ENCODE data around the gene TPK1. TPM values are rescaled to one million over a fixed set of nuclear protein-coding genes. Genes with fewer than 3 reads are reported as not detected.
A peak's percentile ranks its signal among the peaks of the same experiment; 100 is the strongest.

TPK1 gene
- total and polyA plus RNA-seq, 2 of the 13 experiments (the other 11 are each of a cell fraction or from before 2014, with no cell fraction given): 1.0 to 1.2 TPM

GRCh38 chr7:144738708-144739314 lies 97.0 kb downstream of the TPK1 start:
- Histone ChIP-seq H3K36me3 (replicated peaks in 1 of 2; ENCODE audit: control insufficient read depth in 1 of 2, insufficient read depth in 2 of 2, low read length in 2 of 2) (no peaks in the 10 kb centered on the region), H4K20me1 (ENCODE audit: insufficient read depth, low read length) (no peaks in the 10 kb centered on the region), H3K27ac (ENCODE audit: extremely low read length, insufficient read depth, low read length) (no peak overlapping the region), H3K9me3 (ENCODE audit: low read length) (no peaks in the 10 kb centered on the region), H3K79me2 (ENCODE audit: insufficient read depth, low read length) (no peaks in the 10 kb centered on the region), H2AFZ (ENCODE audit: low read length) (no peak overlapping the region), H3K4me3 (replicated peaks in 1 of 3; ENCODE audit: insufficient read depth in 1 of 3, low read depth in 2 of 3, low read length in 3 of 3) (no peak overlapping the region), H3K4me2 (ENCODE audit: low read depth, low read length) (no peak overlapping the region), H3K27me3 (ENCODE audit: control insufficient read depth in 1 of 2, insufficient read depth in 2 of 2, low read length in 2 of 2) (no peaks in the 10 kb centered on the region), H3K9ac (ENCODE audit: insufficient read depth, low read depth, low read length) (no peak overlapping the region), H3K4me1 (ENCODE audit: insufficient read depth, low read length) (no peaks in the 10 kb centered on the region)
- TF ChIP-seq STAG1 (CRISPR knock-in tag; IDR thresholded peaks at IDR 0.05) (peak; percentile 30), ZNF136 (CRISPR knock-in tag; IDR thresholded peaks at IDR 0.05; ENCODE audit: low read depth) (no peak), CTCF (CRISPR knock-in tag; IDR thresholded peaks at IDR 0.05) (peak; percentile 58)
- ChIA-PET CTCF (ENCODE audit: low intra/inter-chr PET ratio, low total read pairs) (interaction anchor here (1.3 kb wide), 1 partner anchor 1351 kb away, joined by 3 read pairs; no protein-coding TSS in a partner anchor), POLR2A (no interaction called here)
- DNase-seq (ENCODE audit: low spot score) (peak; percentile 12), ATAC-seq (peak; percentile 69), FAIRE-seq (peak; percentile 18)
- BruUV-seq (replicated peaks): no TSS peak
- whole genome bisulfite sequencing (ENCODE audit: low lambda C conversion rate): 20% methylated on average over 5 of the region's 5 CpGs
- in situ Hi-C loops (cut with HindIII; ENCODE audit: extremely low pct_ligation_motif_present, low pct_unique_long_range_greater_than_20kb): no loop called here
- intact Hi-C loops (cut with micrococcal nuclease; ENCODE audit: unreplicated experiment): no loop called here

DNA sequence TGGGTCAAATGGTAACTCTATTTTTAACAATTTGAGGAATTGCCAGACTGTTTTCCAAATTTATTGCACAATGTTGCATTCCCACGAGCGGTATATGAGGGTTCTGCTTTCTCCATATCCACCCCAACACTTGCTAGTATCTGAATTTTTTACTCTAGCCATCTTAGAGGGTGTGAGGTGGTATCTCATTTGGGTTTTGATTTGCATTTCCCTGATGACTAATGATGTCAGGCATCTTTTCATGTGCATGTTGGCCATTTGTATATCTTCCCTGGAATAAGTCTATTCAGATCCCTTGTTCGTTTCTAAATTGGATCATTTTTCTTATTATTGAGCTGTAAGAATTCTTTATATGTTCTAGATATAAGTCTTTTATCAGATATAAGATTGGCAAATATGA lies 97.7 kb downstream of the TPK1 start:
- H3K4me2 ChIP-seq (ENCODE audit: low read depth, low read length): no peak overlapping the region
- 0% methylated on average over 3 of the region's 3 CpGs for WGBS (ENCODE audit: low lambda C conversion rate)
- DNase-seq (ENCODE audit: low spot score): no peak
- H3K4me3 ChIP-seq (replicated peaks in 1 of 3; ENCODE audit: insufficient read depth in 1 of 3, low read depth in 2 of 3, low read length in 3 of 3): no peak overlapping the region
- in situ Hi-C loops (cut with HindIII; ENCODE audit: extremely low pct_ligation_motif_present, low pct_unique_long_range_greater_than_20kb) (no loop called here), intact Hi-C loops (cut with micrococcal nuclease; ENCODE audit: unreplicated experiment) (no loop called here)
- POLR2A ChIA-PET: no interaction called here
- H3K9me3 ChIP-seq (ENCODE audit: low read length): no peaks in the 10 kb centered on the region
- H3K9ac ChIP-seq (ENCODE audit: insufficient read depth, low read depth, low read length): no peak overlapping the region
- no peaks in the 10 kb centered on the region for H3K27me3 ChIP-seq (ENCODE audit: control insufficient read depth in 1 of 2, insufficient read depth in 2 of 2, low read length in 2 of 2)
- no TSS peak for BruUV-seq (replicated peaks)
- no peaks in the 10 kb centered on the region for H3K36me3 ChIP-seq (replicated peaks in 1 of 2; ENCODE audit: control insufficient read depth in 1 of 2, insufficient read depth in 2 of 2, low read length in 2 of 2)
- H4K20me1 ChIP-seq (ENCODE audit: insufficient read depth, low read length): no peaks in the 10 kb centered on the region
- CTCF ChIA-PET (ENCODE audit: low intra/inter-chr PET ratio, low total read pairs): no interaction called here
- ATAC-seq: no peak
- TF ChIP-seq CREM (IDR thresholded peaks at IDR 0.05) (no peak), CREM (CRISPR knock-in tag; IDR thresholded peaks at IDR 0.05) (no peak), UBTF (CRISPR knock-in tag; IDR thresholded peaks at IDR 0.05) (no peak), ZNF484 (CRISPR knock-in tag; IDR thresholded peaks at IDR 0.05; ENCODE audit: borderline replicate concordance, low read depth) (no peak), ZNF501 (CRISPR knock-in tag; IDR thresholded peaks at IDR 0.05) (no peak), SRY (CRISPR knock-in tag; IDR thresholded peaks at IDR 0.05) (no peak), ZNF83 (CRISPR knock-in tag; IDR thresholded peaks at IDR 0.05; ENCODE audit: borderline replicate concordance) (no peak), FLYWCH1 (CRISPR knock-in tag; IDR thresholded peaks at IDR 0.05) (no peak), NPAS2 (CRISPR knock-in tag; IDR thresholded peaks at IDR 0.05; ENCODE audit: borderline replicate concordance) (no peak), MIER2 (CRISPR knock-in tag; IDR thresholded peaks at IDR 0.05) (no peak), KDM6A (CRISPR knock-in tag; IDR thresholded peaks at IDR 0.05; ENCODE audit: low read depth) (no peak), ARNT (IDR thresholded peaks at IDR 0.05) (no peak), ZNF543 (CRISPR knock-in tag; IDR thresholded peaks at IDR 0.05) (no peak)
- no peak for FAIRE-seq
- no peaks in the 10 kb centered on the region for H3K79me2 ChIP-seq (ENCODE audit: insufficient read depth, low read length)
- no peaks in the 10 kb centered on the region for H3K4me1 ChIP-seq (ENCODE audit: insufficient read depth, low read length)
- no peak overlapping the region for H3K27ac ChIP-seq (ENCODE audit: extremely low read length, insufficient read depth, low read length)
- H2AFZ ChIP-seq (ENCODE audit: low read length): no peak overlapping the region

All from HepG2 (cell line).